HCT116 (cell line): Measurements from ENCODE around the gene GDI1.

Source experiments
- CTCF ChIP-seq, 3 experiments: fragments of 200-600 bp in 1 of 3; sonication (generic) in 1 of 3; IDR thresholded peaks in 2 of 3; conservative IDR thresholded peaks in 1 of 3; 2 replicates each; pipeline ENCODE4 v1.5.1; 2012 to 2017; ENCODE audit warnings: low read depth in 2 of 3, low read length in 2 of 3, antibody characterized with exemption in 1 of 3, borderline replicate concordance in 1 of 3, control low read depth in 1 of 3, mild to moderate bottlenecking in 1 of 3, mixed read lengths in 1 of 3, mixed run types in 1 of 3, moderate library complexity in 1 of 3; ENCODE audit not compliant: insufficient read depth in 1 of 3
- EGR1 ChIP-seq: IDR thresholded peaks from 2 replicates; pipeline ENCODE4 v1.6.1; 2012; ENCODE audit warnings: low read depth

GRCh38 chrX:154419189-154419588, 17.8 kb upstream of the GDI1 start:
- TF ChIP-seq EGR1 (no peak), CTCF (IDR thresholded peaks at IDR 0.05 in 2 of 3, conservative IDR thresholded peaks at IDR 0.05 in 1 of 3; ENCODE audit: borderline replicate concordance in 1 of 3, insufficient read depth in 1 of 3, low read depth in 2 of 3, low read length in 2 of 3) (no peak)
